Activated CD4-positive, alpha-beta T cell treated with anti-CD3 and anti-CD28 coated beads for 36 hours (primary cell): ENCODE data around the gene NOD1. TPM values are rescaled to one million over a fixed set of nuclear protein-coding genes. Genes with fewer than 3 reads are reported as not detected.

Source experiments
- ATAC-seq: fragments of 200-7000 bp; cut with Tn5 transposase; one replicate; pipeline ENCODE4 v1.10.0; 2021; ENCODE audit warnings: mild to moderate bottlenecking, moderate library complexity
- CTCF ChIA-PET: fragments of 350-600 bp; sonication (Branson Sonifier 250); formaldehyde crosslinking; loops from one replicate; lab custom pipeline; 2021; ENCODE audit warnings: antibody characterized with exemption; lab: Charles Lee
- POLR2A ChIA-PET: fragments of 350-600 bp; sonication (Branson Sonifier 250); formaldehyde crosslinking; loops from one replicate; lab custom pipeline; 2021; ENCODE audit warnings: antibody characterized with exemption, inconsistent platforms; lab: Charles Lee
- DNase-seq: peaks from one replicate; pipeline ENCODE4 v3.0.0-alpha.2; 2020
- H3K27ac Mint-ChIP-seq: one replicate; pipeline ENCODE4 v1.8.0; 2021; ENCODE audit warnings: mixed read lengths
- H3K27me3 Mint-ChIP-seq: one replicate; pipeline ENCODE4 v1.8.0; 2021; ENCODE audit warnings: mixed read lengths
- H3K36me3 Mint-ChIP-seq: one replicate; pipeline ENCODE4 v1.8.0; 2021; ENCODE audit warnings: low read depth, mixed read lengths
- H3K4me1 Mint-ChIP-seq: one replicate; pipeline ENCODE4 v1.8.0; 2021; ENCODE audit warnings: mixed read lengths
- H3K4me3 Mint-ChIP-seq: one replicate; pipeline ENCODE4 v1.8.0; 2021; ENCODE audit warnings: mild to moderate bottlenecking, moderate library complexity, mixed read lengths
- H3K9me3 Mint-ChIP-seq: one replicate; pipeline ENCODE4 v1.8.0; 2021; ENCODE audit warnings: low read depth, mixed read lengths
- intact Hi-C, 2 experiments: fragments of 100-400 bp; cut with DNase I in 1 of 2; cut with micrococcal nuclease in 1 of 2; formaldehyde crosslinking; loops; one replicate each; pipeline versions ENCODE4 v1.14.2 to v1.15.1; 2022 to 2024; cut with DNase I, micrococcal nuclease
- total RNA-seq, 2 experiments: library from RNA; stranded (reverse); gene quantifications; one replicate each; pipeline ENCODE4 v1.2.3, GENCODE V29; 2021

The NOD1 gene
- total RNA-seq, 2 experiments from 2014 or later, result 10.8 to 11.0 TPM

DNA sequence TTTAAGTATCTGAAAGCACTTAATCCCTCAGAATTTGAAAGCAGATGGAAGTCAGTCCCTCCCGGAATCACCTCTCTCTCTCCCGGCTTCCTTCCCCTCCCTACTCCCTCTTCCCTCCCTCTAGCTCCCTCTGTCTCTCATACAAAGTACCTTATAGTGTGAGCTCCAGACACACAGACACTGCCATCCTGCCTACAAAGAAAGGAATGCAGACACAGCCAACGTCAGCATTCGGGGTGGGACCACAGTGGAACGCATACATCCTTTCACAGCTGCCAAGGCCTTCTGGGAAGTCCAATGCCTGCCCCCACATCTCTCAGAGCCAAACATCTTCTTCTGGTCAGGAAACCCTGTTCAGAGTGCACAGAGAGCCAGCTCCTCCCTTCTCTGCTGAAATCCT is 9.3 kb downstream of the NOD1 start:
- H3K27ac Mint-ChIP-seq, result no peak overlapping the region
- no peak overlapping the region for H3K4me3 Mint-ChIP-seq
- H3K9me3 Mint-ChIP-seq, result no peaks in the 10 kb centered on the region
- peaks cover 51% of the 10 kb centered on the region for H3K4me1 Mint-ChIP-seq
- ChIA-PET CTCF (interaction anchor here (1.0 to 1.4 kb wide), 2 partner anchors 9 kb away, joined by 3 to 4 read pairs; partner anchors contain the start of gene NOD1), POLR2A (no interaction called here)
- H3K27me3 Mint-ChIP-seq, result no peaks in the 10 kb centered on the region
- DNase-seq, result no peak
- no peak for ATAC-seq
- H3K36me3 Mint-ChIP-seq, result no peaks in the 10 kb centered on the region
- intact Hi-C loops, result no loop called here

DNA sequence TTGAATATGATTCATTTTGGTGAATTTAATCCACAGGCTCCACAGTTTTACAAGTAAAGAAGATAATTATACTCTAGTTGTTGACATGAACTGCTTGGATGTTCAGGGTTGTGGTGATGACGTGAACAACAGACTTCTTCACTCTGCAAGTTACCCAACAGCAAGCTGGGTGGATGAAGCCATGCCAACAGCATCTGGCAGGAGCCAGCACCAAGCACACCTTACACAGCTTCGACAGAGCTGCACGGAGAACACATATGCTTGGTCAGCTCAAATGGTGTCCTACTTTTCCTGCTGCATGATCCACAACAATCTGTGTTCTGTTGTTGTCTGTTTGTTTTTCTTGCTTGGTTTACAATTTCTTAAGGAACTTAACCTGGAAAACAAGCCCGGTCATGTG is 9.8 kb downstream of the NOD1 start:
- Mint-ChIP-seq H3K36me3 (no peaks in the 10 kb centered on the region), H3K4me1 (peaks cover 45% of the 10 kb centered on the region), H3K27ac (no peak overlapping the region), H3K4me3 (no peak overlapping the region), H3K9me3 (no peaks in the 10 kb centered on the region), H3K27me3 (no peaks in the 10 kb centered on the region)
- intact Hi-C loops, result no loop called here
- ATAC-seq, result no peak
- ChIA-PET CTCF (interaction anchor here (1.0 to 1.4 kb wide), 2 partner anchors 8 to 9 kb away, joined by 3 to 4 read pairs; partner anchors contain the start of gene NOD1), POLR2A (no interaction called here)
- DNase-seq, result no peak

DNA sequence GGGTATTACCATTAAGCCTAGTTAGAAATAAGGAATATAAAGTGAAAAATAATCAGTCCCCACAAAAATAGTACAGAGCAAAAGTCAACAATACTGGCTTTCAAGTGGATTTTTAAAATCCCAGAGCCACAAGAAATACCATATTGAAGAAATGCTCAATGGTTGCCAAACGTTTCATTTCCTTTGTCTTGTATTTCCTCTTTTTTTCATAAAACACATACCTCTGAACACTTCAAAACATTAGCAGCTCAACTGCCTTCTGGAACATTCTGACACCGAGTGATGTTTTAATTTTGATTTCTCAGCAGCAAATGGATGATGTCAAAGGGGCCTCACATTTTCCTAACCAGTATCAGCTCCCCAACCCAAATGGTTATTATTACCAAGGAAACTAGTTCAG is 10.5 kb downstream of the NOD1 start:
- Mint-ChIP-seq H3K4me1 (peaks cover 40% of the 10 kb centered on the region), H3K36me3 (no peaks in the 10 kb centered on the region), H3K9me3 (no peaks in the 10 kb centered on the region), H3K27me3 (no peaks in the 10 kb centered on the region), H3K4me3 (no peak overlapping the region), H3K27ac (no peak overlapping the region)
- no peak for DNase-seq
- ChIA-PET POLR2A (interaction anchor here (0.6 kb wide), 1 partner anchor 9 kb away, joined by 5 read pairs; no protein-coding TSS in a partner anchor), CTCF (no interaction called here)
- no peak for ATAC-seq
- intact Hi-C loops, result no loop called here

DNA sequence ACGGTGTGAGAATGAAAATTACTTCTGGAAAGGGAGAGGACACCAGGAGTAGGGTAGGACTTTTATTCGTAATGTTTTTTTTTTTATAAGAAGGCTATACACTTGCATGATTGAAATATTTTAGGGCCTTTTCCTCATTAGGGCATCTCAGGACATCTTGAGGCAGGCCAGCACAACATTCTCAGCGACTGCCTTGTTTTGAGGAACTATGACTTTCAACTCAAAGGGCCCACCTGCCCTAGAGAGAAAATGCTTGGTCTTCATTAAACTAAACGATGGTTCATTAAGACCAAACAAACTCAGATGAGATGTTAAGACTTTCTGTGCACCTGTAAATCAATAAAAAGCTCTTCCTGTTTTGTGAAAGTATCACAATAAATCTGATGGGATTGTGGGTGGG is 11.3 kb downstream of the NOD1 start:
- ATAC-seq (no peak), DNase-seq (no peak)
- ChIA-PET CTCF (no interaction called here), POLR2A (no interaction called here)
- H3K9me3 Mint-ChIP-seq, result no peaks in the 10 kb centered on the region
- peaks cover 34% of the 10 kb centered on the region for H3K4me1 Mint-ChIP-seq
- H3K4me3 Mint-ChIP-seq, result no peak overlapping the region
- H3K27ac Mint-ChIP-seq, result no peak overlapping the region
- intact Hi-C loops, result no loop called here
- no peaks in the 10 kb centered on the region for H3K36me3 Mint-ChIP-seq
- H3K27me3 Mint-ChIP-seq, result no peaks in the 10 kb centered on the region

DNA sequence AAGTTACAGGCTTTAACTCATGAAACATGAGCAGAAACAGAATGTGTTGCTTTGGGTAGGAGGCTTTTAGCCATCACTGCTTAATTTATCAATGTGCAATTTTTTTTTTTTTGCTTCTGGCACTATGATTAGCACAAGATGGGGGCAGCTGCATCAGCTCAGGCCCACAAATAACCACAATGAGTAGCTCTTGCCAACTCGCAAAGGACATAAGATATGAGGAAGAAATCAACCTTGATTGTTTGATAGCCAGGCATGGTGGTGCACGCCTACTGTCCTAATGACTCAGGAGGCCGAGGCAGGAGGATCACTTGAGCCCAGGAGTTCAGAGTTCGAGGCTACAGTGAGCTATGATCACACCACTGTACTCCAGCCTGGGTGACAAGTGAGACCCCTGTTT is 12.3 kb downstream of the NOD1 start:
- POLR2A ChIA-PET, result interaction anchor here (0.7 kb wide), 1 partner anchor 60 kb away, joined by 3 read pairs; no protein-coding TSS in a partner anchor
- Mint-ChIP-seq H3K9me3 (no peaks in the 10 kb centered on the region), H3K4me3 (no peak overlapping the region), H3K27ac (no peak overlapping the region), H3K27me3 (no peaks in the 10 kb centered on the region), H3K4me1 (peaks cover 25% of the 10 kb centered on the region), H3K36me3 (no peaks in the 10 kb centered on the region)
- intact Hi-C loops, result no loop called here
- no peak for DNase-seq
- no peak for ATAC-seq
- CTCF ChIA-PET, result interaction anchor here (1.3 to 1.9 kb wide), 2 partner anchors 9 to 11 kb away, joined by 4 read pairs; no protein-coding TSS in a partner anchor

DNA sequence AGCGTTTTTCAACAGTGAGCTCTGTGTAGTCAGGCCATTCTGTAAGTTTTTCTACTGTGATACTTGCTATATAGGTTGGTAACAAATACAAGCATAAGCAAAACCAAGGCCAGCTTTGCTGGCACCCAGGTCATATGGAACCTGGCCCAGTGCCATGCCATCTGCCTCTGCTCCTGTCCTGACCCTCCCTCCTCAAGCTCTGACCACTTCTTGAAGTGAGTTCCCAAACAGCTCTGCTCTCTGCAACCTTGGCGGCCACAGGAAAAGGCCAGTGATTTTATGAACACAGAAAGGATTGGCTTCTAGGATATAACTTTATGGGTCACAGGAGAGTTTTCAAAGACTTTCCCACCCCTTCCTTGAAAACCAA is 12.8 kb downstream of the NOD1 start:
- DNase-seq, result no peak
- H3K4me3 Mint-ChIP-seq, result no peak overlapping the region
- no peaks in the 10 kb centered on the region for H3K27me3 Mint-ChIP-seq
- no peaks in the 10 kb centered on the region for H3K9me3 Mint-ChIP-seq
- no peak for ATAC-seq
- intact Hi-C loops, result no loop called here
- ChIA-PET CTCF (interaction anchor here (0.6 to 1.9 kb wide), 4 partner anchors 9 to 141 kb away, joined by 3 to 4 read pairs (median 4); no protein-coding TSS in a partner anchor), POLR2A (interaction anchor here (0.7 kb wide), 1 partner anchor 60 kb away, joined by 3 read pairs; no protein-coding TSS in a partner anchor)
- peaks cover 20% of the 10 kb centered on the region for H3K4me1 Mint-ChIP-seq
- H3K36me3 Mint-ChIP-seq, result no peaks in the 10 kb centered on the region
- no peak overlapping the region for H3K27ac Mint-ChIP-seq

DNA sequence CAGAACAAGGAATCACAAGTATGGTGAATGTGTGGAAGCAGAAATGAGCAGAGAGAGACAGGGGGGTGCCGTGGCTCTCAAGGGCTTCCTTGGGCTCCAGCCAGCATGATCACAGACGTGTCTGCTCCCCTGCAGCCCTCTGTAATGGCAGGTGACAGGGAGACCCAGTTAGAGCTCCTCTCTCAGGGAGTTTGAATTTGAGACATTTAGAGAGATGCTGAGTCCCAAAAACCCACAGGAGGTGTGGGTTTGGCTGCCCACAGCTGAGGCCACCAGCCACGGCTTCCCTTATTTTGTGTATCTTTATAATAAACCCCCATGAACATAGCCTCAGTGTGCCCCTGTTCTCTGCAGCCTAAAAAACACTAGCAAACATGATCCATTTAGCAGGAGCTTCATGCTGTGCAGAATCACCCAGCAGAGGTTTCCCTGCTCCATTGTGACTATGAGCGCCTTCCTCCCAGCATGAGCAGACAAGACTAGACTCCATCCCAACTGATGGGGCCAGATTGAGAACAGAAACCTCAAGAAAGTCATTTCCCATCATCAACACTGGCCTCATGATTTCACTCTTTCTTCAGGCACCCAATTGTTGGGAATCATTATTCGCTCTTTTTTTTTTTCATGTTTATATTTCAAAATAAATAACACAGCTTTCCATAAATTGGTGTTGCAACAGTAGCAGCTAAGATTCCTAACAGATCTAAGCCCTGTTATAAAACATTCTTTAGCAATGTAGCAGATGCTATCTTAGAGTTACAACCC is 13.4 kb downstream of the NOD1 start:
- Mint-ChIP-seq H3K27me3 (no peaks in the 10 kb centered on the region), H3K4me3 (no peak overlapping the region), H3K9me3 (no peaks in the 10 kb centered on the region), H3K36me3 (no peaks in the 10 kb centered on the region), H3K27ac (no peak overlapping the region), H3K4me1 (peaks cover 16% of the 10 kb centered on the region)
- intact Hi-C loops, result no loop called here
- POLR2A ChIA-PET, result interaction anchor here (0.7 kb wide), 1 partner anchor 61 kb away, joined by 3 read pairs; no protein-coding TSS in a partner anchor
- ATAC-seq, result no peak
- no peak for DNase-seq
- CTCF ChIA-PET, result interaction anchor here (0.6 to 1.9 kb wide), 4 partner anchors 10 to 140 kb away, joined by 3 to 4 read pairs (median 4); no protein-coding TSS in a partner anchor

DNA sequence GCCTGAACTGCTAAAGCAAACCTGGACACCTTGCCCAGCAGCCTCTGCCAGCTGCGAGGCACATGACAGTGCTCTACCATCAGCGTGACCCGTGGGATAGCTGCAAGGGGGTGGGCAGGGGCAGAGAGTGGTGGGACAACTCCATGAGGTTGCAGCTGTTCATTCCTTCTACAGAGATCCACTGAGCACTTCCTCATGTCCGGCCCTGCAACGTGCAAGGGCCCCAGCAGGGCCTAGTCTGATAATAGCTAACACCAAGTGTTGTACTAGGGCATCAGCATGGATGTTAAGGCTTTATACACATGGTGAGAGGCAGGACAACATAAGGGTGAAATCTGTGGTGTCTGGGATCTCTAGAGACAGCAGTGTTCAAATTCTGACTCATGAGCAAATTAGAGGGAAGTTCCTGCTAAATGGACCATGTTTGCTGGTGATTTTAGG is 14.3 kb downstream of the NOD1 start:
- POLR2A ChIA-PET, result no interaction called here
- ATAC-seq (no peak), DNase-seq (no peak)
- H3K4me1 Mint-ChIP-seq, result peaks cover 16% of the 10 kb centered on the region
- intact Hi-C loops, result no loop called here
- no peaks in the 10 kb centered on the region for H3K9me3 Mint-ChIP-seq
- peaks cover 2% of the 10 kb centered on the region for H3K36me3 Mint-ChIP-seq
- H3K4me3 Mint-ChIP-seq, result no peak overlapping the region
- CTCF ChIA-PET, result interaction anchor here (0.8 kb wide), 1 partner anchor 10 kb away, joined by 5 read pairs; no protein-coding TSS in a partner anchor
- H3K27ac Mint-ChIP-seq, result no peak overlapping the region
- no peaks in the 10 kb centered on the region for H3K27me3 Mint-ChIP-seq

DNA sequence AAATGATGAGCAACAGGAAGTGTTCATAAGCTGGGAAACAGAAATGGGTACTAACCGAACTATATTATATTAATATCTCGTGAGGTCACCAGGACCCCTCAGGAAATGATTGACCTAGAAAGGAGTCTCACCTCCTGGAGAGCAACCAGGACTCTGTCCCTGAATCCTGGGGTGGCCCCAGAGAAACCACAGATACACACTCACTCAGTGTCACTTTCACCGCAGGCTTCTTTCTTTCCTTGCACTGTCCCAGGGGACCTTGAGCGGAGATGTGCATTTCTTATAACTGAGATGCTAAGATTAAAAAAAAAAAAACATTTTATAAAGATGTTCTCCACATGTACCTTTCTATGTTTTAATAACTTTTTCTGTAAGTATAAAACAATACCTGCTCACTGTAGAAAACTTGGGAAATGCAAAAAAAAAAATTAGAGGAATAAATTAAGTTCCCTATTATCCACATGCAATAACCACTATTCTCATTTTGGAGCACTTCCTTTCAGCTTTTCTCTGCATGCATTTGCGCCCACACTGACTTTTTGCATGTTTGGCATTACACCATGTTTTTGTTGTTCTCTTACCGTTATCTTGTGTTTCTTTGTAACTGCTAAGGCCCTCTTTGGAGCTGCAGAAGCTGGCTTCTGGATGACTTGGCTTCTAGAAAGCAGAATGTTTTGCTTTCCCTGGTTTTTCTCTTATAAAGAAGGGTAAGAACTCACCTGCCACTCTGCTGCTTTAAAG is 15.0 kb downstream of the NOD1 start:
- ATAC-seq, result no peak
- intact Hi-C loops, result no loop called here

DNA sequence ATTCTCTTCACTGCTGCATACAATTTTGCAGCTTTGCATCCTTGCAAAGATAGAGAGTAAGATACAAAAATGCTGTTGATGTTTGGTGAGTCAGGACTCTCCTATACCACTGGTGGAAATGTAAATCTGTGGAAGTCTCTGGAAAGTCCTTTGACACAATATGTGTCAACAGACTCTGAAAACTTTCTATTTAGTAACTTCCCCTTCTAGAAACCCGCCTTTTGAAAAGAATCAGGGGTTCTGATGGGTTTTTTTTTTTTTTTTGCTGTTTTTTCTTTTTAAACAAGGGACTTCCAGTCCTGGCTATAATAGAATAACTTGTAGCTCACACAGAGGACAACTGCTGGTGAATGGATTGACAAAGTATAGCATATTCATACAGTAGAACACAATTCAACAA is 16.4 kb downstream of the NOD1 start:
- H3K27me3 Mint-ChIP-seq, result no peaks in the 10 kb centered on the region
- intact Hi-C loops, result no loop called here
- ATAC-seq (no peak), DNase-seq (no peak)
- H3K4me3 Mint-ChIP-seq, result no peak overlapping the region
- H3K9me3 Mint-ChIP-seq, result no peaks in the 10 kb centered on the region
- peaks cover 9% of the 10 kb centered on the region for H3K4me1 Mint-ChIP-seq
- POLR2A ChIA-PET, result no interaction called here
- CTCF ChIA-PET, result interaction anchor here (0.7 to 0.8 kb wide), 2 partner anchors 16 to 101 kb away, joined by 3 to 4 read pairs; no protein-coding TSS in a partner anchor
- H3K27ac Mint-ChIP-seq, result no peak overlapping the region
- H3K36me3 Mint-ChIP-seq, result peaks cover 2% of the 10 kb centered on the region

More for the DNA sequence above, 15.0 kb downstream of the NOD1 start:
- ChIA-PET CTCF (interaction anchor here (0.8 kb wide), 1 partner anchor 10 kb away, joined by 5 read pairs; no protein-coding TSS in a partner anchor), POLR2A (no interaction called here)
- peaks cover 16% of the 10 kb centered on the region for H3K4me1 Mint-ChIP-seq
- DNase-seq, result no peak
- peaks cover 2% of the 10 kb centered on the region for H3K36me3 Mint-ChIP-seq
- H3K27me3 Mint-ChIP-seq, result no peaks in the 10 kb centered on the region
- H3K4me3 Mint-ChIP-seq, result no peak overlapping the region
- H3K27ac Mint-ChIP-seq, result no peak overlapping the region
- H3K9me3 Mint-ChIP-seq, result no peaks in the 10 kb centered on the region

DNA sequence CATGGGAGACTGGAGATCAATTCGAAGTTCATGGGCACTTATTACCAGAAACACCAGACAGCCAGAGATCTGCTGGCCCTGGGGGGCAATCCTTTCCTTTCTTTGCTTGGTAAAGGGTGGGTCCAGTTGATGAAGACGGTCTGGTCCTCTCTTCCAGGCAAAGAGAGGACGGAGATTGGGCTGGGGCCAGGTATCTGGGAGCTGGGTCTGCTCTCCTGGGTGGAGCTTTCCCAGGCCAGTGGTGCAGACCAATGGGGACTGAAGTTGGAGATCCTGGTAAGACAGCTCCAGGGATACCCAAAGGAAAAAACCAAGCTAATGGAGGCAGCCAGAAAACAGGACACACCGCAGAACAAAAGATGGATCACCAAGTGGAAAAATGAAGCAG is 18.3 kb downstream of the NOD1 start:
- H3K27me3 Mint-ChIP-seq, result no peaks in the 10 kb centered on the region

More for the DNA sequence above, 18.3 kb downstream of the NOD1 start:
- H3K4me1 Mint-ChIP-seq, result peaks cover 2% of the 10 kb centered on the region
- intact Hi-C loops, result no loop called here
- H3K4me3 Mint-ChIP-seq, result no peak overlapping the region
- DNase-seq, result no peak
- peaks cover 7% of the 10 kb centered on the region for H3K36me3 Mint-ChIP-seq
- no peak for ATAC-seq
- no peak overlapping the region for H3K27ac Mint-ChIP-seq
- no peaks in the 10 kb centered on the region for H3K9me3 Mint-ChIP-seq
- CTCF ChIA-PET, result interaction anchor here (0.6 to 1.1 kb wide), 4 partner anchors 9 to 224 kb away, joined by 3 read pairs; no protein-coding TSS in a partner anchor
- POLR2A ChIA-PET, result no interaction called here
